ENCODE measurements around the gene GLRX2. TPM values are rescaled to one million over a fixed set of nuclear protein-coding genes. Genes with fewer than 3 reads are reported as not detected.

The GLRX2 gene
- total RNA-seq, 1 experiment from 2014 or later: 27.2 TPM

Other genes starting within 250 kb of the GLRX2 start
- gene UCHL5, start 46.1 kb downstream of the GLRX2 start, total RNA-seq (2014; rRNA removed; shearing (Covaris generic); ENCODE audit: low replicate concordance): 27.9 and 57.9 TPM in 2 replicates
- 41.8 and 80.2 TPM in 2 replicates for gene RO60, start 45.8 kb downstream of the GLRX2 start, total RNA-seq (2014; rRNA removed; shearing (Covaris generic); ENCODE audit: low replicate concordance)
- 10.3 and 17.1 TPM in 2 replicates for gene CDC73, start 16.6 kb upstream of the GLRX2 start, total RNA-seq (2014; rRNA removed; shearing (Covaris generic); ENCODE audit: low replicate concordance)
- not detected in 2 replicates for gene B3GALT2, start 81.2 kb upstream of the GLRX2 start, total RNA-seq (2014; rRNA removed; shearing (Covaris generic); ENCODE audit: low replicate concordance)